Measurements from ENCODE around the gene GNB4.

The GNB4 gene

DNA sequence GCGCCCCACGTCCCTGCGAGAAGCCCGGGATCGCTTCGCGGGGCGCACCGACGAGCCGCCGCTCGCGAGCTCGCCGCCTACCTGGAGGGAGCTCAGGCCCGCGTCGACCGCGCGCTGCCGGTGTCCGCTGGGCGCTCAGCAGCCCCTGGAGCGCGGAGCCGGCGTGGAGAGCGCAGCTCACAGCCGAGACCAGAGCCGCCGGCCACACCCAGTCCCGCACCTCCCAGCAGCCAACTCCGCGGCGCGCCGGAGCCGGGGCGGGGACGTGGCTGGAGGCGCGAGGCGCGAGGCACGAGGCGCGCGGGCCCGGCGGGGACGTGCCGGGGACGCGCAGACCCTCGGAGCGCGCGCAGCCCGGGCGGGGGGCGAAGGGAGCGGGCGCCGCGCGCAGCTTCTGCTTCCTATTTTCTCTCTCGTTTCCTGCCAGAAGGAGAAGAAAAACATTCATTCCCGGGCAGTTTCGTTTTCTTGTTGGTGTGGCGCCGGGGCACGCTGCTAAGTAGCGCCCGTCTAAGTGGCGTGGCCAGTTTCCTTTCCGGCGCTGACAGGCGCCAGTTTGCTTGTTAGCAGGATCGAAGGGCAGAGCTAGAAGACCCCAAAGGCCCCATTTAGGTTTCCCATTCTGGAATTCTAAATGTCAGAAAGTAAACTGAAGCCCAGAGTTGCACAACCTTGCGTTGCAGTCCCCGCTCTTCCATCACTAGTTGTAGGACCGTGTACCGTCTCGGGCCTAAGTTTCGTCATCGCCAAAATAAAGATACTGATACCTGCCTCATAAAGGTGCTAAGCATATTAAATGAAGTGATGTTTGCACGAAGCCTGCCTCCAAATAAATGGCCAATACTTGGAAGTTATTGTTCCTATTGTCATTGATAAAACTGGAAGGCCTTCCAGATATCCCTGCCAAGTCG lies at the start of gene GNB4:
Gene GNB4 (minus strand): TSS at position 206 of the 911 bp plus-strand sequence. CDS start 25,270 bp downstream, outside the sequence.
- peak; percentile 91 for DNase-seq

DNA sequence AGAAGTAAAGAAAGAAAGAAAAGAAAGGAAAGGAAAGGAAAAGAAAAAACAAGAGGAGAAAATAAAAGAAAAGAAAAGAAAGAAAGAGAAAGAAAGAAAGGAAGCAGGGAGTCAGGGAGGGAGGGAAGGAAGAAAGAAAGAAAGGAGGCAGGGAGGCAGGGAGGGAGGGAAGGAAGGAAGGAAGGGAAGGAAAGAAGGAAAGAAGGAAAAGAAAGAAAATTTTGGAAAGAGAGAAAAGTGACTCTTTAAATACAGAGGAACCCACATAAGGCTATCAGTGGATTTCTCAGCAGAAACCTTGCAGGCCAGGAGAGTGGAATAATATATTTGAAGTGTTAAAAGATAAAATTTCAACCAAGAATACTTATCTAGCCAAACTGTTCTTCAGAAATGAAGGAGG lies 44.2 kb upstream of the GNB4 start:
- DNase-seq: no peak

DNA sequence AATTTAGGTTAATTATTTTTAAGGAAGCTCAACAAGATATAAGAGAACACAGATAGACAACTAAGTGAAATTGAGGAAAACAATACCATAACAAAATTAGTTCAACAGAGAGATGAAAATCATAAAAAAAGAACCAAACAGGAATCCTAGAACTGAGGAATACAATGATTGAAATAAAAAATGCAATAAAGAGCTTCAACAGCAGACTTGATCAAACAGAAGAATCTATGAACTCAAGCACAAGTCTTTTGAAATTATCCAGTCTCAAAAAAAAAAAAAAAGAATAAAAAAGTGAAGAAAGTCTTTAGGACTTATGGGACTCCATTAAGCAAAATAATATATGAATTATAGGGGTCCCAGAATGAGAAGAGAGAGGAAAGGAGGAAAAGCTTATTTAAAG lies 42.0 kb upstream of the GNB4 start:
- DNase-seq: no peak

- DNase-seq: no peak
Measured at GRCh38 chr3:179488213-179488612, 36.9 kb upstream of the GNB4 start.

- DNase-seq: no peak
Measured at GRCh38 chr3:179486806-179487205, 35.5 kb upstream of the GNB4 start.

DNA sequence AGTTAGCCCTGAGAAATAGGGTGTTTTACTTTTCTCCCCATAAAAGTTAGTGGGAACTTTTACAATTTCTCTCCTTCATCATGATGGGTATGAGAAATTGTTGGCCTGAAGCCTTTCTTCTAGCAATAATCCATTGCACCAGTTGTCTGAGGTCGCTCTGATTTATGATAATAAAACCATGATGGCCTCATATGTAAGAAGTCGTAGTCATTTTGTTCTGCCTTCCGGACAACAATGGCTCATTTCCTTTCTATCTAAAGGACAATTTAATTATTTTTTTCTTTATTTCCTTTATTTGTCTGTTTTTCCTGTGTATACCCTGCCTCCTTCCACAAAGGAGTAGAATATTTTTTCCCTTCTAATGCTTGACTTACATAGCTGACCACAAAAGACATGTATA lies 31.6 kb upstream of the GNB4 start:
- DNase-seq: no peak

GRCh38 chr3:179476215-179476614 lies 24.9 kb upstream of the GNB4 start:
- DNase-seq: no peak

DNA sequence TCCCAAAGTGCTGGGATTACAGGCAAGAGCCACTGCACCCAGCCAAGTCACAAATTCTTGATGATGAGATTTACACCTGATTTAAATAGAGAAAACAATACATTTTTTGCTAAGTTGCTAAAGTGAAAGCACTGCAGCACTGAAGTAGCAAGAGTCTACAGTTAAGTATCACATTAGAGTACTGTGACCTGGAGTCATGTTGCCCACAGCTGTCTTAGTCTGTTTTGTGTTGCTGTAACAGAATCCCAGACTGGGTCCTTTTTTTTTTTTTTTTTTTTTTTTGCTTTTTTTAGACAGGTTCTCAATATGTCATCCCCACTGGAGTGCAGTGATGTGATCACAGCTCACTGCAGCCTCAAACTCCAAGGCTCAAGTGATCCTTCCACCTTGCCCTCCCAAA lies 23.2 kb upstream of the GNB4 start:
- DNase-seq: no peak

DNA sequence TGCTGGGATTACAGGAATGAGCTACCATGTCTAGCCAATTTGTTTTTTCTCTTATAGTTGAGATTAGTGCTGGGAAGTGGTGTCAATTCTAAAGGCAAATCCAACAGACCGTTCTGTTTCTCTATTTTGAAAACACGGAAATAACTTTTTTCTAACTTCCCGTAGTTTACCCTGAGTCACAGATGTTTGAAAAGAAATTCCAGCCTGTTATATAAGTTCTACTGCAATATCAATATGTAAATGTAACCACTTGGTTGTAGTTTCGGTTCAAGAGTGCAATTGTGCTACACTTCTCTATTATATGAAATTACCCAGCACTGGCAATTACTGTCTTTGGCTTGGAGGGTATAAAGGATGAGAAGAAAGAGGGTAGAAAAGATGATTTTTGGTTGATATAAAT lies 22.3 kb upstream of the GNB4 start:
- no peak for DNase-seq

DNA sequence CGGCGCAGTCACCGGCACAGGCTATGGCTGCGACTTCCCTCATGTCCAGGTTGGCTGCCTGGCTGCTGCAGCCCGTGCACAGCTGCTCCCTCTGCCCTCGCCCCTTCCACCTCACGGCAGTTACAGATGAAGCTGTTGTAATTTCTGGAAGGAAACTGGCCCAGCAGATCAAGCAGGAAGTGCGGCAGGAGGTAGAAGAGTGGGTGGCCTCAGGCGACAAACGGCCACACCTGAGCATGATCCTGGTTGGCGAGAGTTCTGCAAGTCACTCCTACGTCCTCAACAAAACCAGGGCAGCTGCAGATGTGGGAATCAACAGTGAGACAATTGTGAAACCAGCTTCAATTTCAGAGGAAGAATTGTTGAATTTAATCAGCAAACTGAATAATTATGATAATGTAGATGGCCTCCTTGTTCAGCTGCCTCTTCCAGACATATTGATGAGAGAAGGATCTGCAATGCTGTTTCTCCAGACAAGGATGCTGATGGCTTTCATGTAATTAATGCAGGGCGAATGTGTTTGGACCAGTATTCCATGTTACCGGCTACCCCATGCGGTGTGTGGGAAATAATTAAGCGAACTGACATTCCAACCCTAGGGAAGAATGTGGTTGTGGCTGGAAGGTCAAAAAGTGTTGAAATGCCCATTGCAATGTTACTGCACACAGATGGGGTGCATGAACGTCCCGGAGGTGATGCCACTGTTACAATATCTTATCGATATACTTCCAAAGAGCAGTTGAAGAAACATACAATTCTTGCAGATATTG lies 13.2 kb upstream of the GNB4 start:
- DNase-seq: no peak

DNA sequence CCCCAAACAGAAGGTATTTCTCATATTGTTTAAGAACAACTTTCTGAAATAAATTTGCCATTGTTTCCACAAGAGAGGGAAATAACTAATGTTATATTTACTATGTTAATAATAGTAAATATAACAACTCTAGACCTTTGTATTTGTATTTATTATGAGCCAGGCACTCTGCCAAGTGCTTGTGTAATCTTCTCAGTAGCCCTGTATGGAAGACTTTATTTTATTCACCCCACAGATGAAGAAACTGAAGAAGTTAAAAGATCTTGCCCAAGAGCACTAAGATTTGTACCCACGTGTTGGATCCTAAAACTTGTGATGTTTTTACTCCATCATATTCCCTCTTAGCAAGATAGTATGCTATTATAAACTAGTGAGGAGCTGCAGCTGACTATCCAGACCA lies 12.0 kb upstream of the GNB4 start:
- DNase-seq: no peak

DNA sequence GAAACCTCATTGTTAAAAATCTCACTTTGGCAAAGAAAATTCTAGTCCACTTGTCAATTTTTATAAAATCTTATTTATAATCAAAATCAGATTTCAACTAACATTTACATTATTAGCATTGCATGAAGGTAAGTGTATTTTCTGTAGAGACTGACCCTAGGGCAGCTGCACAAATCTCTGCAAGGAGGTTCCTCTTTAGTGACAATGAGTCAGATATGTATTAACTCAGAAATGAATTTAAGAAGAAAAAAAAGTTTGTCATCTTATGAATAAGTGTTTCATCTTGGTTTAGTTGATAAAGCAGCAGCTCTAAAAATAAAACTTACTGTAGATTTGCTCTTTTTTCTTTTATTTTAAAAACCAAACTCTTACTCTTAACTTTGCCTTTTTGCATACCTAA lies 9.0 kb upstream of the GNB4 start:
- DNase-seq: no peak

DNA sequence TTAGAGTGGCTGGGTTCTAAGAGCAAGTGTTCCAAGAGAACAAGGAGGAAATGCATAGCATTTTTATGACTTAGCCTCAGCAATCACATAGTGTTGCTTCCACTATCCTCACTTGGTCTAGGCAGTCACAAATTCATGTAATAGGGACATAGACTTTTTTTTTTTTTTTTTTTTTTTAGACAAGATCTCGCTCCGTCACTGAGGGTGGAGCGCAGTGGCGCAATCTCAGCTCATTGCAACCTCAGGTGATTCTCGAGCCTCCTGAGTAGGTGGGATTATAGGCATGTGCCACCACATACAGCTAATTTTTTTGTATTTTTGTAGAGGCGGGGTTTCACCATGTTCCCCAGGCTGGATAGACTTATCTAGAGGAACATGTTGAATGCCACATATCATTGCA lies 4.7 kb upstream of the GNB4 start:
- no peak for DNase-seq

- no peak for DNase-seq
Measured at GRCh38 chr3:179454887-179455286, 3.6 kb upstream of the GNB4 start.

DNA sequence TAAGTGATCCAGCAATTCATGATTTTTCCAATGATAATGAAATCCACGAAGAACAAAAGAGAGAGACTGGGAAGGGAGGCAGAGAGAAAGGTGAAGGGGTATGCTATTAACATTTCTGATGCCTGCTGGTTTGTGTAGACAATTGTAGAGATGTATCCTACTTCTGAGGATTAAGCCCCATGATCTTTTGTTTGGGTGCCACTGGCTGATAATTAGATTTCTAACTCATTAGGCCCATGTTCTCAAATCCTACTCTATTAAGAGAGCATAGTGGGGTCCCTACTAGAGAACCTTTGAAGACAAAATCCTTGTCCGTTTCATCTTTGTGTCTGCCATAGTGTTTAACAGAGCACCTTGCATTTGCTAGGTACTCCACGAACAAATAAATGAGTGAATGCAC lies 2.7 kb upstream of the GNB4 start:
- DNase-seq: no peak

- peak; percentile 22 for DNase-seq
Measured at GRCh38 chr3:179452872-179453271, 1.6 kb upstream of the GNB4 start.

DNA sequence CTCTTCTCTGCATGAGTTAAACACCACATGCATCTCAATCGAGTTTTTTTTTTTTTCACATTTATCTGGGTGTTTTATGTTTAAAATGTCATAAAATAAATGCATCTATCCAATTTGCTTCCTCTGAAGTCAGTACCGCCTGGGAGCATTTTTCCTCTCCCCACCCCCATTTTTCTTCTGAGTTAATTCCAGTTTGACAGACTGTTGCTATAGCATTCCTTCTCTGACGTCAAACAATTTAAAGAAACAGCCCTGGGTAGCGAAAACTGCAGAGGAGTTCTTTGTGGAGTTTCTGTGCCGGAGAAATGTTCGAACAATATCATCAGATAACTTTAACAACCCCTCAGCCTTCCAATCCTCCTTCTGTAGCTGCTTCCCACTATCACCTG lies 900 bp upstream of the GNB4 start:
- DNase-seq: peak; percentile 87

- DNase-seq: peak; percentile 48
Measured at GRCh38 chr3:179450901-179451264, 387 bp downstream of the GNB4 start.

DNA sequence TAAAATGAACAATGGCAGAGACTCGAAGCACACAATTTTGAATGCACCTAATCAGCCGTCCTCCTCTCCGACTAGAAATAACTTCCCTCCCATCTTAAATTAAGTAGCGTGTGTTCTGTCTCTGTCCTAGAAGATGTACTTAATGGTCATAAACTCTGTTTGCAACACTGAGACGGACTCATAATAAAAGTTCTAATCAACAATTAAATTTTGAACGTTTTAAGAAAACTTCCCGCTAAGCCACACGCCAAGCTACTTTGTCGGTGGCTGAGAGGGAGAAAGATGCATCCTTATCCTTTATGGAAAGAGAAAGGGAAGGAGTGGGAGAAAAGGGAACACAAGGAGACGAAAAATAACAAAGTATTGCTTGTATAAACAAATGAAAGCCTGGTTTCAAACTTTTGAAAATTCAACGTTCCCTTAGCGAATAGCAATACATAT lies 989 bp downstream of the GNB4 start:
- DNase-seq: no peak

DNA sequence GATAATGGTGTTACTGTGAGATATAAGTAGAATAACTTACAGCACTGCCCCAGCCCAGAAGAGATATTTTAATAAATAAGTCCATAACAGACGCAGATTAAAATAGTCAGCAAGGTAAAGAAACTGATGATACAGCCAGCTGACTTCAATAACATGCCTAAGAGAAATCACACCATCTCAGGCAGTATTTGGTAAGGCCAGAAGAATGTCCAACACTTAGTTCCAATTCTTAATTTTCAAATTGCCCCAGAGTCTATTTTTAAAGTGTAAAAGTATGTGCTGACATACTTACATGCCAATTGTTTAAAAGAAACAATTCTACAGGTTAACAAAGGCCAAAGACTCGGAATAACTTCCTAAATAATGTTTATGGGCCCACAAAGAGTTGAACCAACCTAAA lies 1.6 kb downstream of the GNB4 start:
- peak; percentile 26 for DNase-seq

- no peak for DNase-seq
Measured at GRCh38 chr3:179447251-179447650, 4.0 kb downstream of the GNB4 start.

DNA sequence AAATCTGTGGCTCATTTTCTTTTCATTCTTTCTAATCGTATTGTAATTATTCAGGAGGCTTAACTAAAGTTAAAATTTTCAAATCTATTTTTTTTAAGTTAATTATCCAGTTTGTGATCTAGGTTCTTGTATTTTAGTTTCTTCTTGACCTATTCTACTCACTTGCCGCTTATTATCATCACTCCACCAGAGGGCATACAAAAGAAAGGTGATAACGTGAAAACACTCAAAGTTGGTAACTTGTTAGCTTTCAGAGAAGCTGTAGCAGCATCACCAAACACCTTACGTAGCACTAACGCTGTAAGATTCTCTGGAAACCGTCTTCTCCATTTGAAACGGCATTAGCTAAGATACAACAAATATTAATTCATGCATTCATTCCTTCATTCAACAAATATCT lies 4.8 kb downstream of the GNB4 start:
- peak; percentile 51 for DNase-seq

- no peak for DNase-seq
Measured at GRCh38 chr3:179438841-179439240, 12.4 kb downstream of the GNB4 start.

DNA sequence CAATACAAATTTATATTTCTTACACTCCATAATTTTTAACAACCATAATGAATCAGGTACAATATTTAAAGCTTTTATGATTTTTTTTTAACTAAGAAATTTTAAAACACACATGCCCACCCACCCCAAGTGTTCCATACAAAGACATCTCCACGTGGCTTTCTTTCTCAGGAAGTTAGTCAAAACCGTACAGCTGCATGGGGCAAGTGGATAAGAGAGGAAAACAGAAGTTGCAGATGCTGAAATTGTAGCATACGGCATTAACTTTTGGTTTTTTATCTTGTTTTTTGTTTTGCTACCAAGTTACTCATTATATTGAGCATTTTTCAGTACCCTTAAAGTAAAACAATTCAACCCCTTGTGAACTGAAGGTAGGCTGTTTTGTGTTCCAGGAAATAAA lies 14.8 kb downstream of the GNB4 start:
- DNase-seq: no peak
